ENCODE data around the gene CADM3. TPM values are rescaled to one million over a fixed set of nuclear protein-coding genes. Genes with fewer than 3 reads are reported as not detected.
A peak's percentile ranks its signal among the peaks of the same experiment; 100 is the strongest.

The CADM3 gene
- total and polyA plus RNA-seq, 2 of the 8 experiments (the other 6 are each of a cell fraction or from before 2014, with no cell fraction given), result 8.3 to 8.5 TPM

GRCh38 chr1:159196543-159196942 is 25.1 kb downstream of the CADM3 start (continued):
- TF ChIP-seq CTCF (IDR thresholded peaks at IDR 0.05; ENCODE audit: control extremely low read depth in 1 of 3, insufficient read depth in 1 of 3, low read depth in 1 of 3, low read length in 3 of 3) (peak; percentile 56 to 59 (median 58)), MAFK (IDR thresholded peaks at IDR 0.05; ENCODE audit: low read depth, low read length) (no peak), SIN3A (conservative IDR thresholded peaks at IDR 0.05 in 1 of 2, IDR thresholded peaks at IDR 0.05 in 1 of 2; ENCODE audit: low read depth in 1 of 2, low read length in 2 of 2) (no peak), KDM5A (IDR thresholded peaks at IDR 0.05; ENCODE audit: low read length) (no peak)

Measured in H1 (cell line).